GM12873 (cell line): ENCODE results near the gene RUNX2.

ENCODE experiments used
- TF ChIP-seq, protein P1 (sequence below): IDR thresholded peaks from 2 replicates; pipeline ENCODE4 v1.5.1; 2012; ENCODE audit warnings: low read depth, mild to moderate bottlenecking, moderate library complexity, low read length, control low read depth; ENCODE audit not compliant: insufficient read depth; ENCODE audit errors: missing control alignments

The RUNX2 gene

DNA sequence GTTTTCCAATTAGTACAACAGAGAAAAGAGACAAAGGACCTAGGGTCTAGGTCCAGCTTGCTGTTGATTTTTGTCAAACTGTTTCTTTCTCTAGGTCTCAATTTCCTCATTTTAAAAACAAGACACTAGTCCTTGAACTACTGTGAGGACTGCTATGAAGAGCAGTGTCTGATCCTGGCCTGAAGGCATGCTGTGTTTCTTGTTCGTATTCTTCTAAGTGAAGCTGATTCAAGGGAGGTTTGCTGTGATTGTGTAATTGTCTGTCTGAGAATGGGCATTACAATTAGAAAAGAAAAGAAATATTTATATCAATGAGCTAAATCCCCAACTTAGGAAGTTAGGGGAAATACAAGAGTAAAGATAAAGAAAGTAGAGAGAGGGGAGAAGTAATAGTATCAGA, 277.8 kb downstream of the RUNX2 start:
- TF ChIP-seq, protein P1, sequence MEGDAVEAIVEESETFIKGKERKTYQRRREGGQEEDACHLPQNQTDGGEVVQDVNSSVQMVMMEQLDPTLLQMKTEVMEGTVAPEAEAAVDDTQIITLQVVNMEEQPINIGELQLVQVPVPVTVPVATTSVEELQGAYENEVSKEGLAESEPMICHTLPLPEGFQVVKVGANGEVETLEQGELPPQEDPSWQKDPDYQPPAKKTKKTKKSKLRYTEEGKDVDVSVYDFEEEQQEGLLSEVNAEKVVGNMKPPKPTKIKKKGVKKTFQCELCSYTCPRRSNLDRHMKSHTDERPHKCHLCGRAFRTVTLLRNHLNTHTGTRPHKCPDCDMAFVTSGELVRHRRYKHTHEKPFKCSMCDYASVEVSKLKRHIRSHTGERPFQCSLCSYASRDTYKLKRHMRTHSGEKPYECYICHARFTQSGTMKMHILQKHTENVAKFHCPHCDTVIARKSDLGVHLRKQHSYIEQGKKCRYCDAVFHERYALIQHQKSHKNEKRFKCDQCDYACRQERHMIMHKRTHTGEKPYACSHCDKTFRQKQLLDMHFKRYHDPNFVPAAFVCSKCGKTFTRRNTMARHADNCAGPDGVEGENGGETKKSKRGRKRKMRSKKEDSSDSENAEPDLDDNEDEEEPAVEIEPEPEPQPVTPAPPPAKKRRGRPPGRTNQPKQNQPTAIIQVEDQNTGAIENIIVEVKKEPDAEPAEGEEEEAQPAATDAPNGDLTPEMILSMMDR = no peak

- TF ChIP-seq, protein P1 = no peak
These were observed 278.8 kb downstream of the RUNX2 start for GRCh38 chr6:45606831-45607400.

DNA sequence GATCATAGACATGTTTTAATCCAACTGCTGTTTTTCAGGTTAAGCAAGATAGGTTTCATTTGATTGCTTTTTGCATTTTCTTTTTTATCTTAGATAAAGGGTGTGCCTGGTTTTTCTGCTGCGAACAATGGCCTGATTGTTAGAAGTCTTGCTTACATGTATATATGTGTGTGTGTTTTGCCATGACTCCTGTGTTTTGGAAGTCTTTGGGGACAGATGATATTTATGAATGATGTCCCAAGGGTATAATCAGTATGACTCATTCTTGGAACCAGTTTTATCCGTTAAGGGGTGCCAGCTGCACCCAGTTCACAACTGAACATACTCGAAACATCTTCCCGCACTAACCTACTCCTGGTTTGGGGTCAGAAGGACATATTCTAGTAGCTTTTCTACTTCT, 279.7 kb downstream of the RUNX2 start:
- TF ChIP-seq, protein P1 = no peak

DNA sequence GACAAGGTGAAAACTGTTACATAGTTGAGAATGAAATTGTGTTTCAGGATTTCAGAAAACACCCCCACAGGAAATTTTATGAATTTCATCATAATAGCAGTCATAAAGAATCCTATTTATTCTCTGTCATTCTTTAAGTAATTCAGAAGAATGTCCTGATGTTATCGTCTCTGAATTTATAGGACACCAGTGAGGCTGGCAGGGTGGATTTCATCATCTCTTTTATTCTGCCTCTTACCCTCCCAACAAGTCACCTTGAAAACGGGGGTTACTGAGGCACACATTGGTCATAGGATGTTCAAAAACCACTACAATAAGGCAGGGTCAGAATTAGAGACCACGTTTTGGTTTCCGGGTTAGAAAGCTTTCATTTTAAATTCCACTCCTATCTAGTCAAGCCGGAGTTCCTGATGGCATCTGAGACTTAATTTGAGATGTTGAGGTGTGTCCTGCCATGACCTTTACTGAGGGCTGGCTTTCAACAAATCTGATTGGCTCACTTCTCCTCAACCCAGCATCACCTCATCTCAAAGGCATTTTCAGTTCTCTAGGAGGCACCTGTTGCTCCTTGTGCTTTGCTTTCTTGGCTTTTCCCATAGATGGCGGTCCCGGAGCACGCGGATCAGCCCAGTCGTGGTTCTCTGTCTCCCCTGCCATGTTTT, 280.3 kb downstream of the RUNX2 start:
- TF ChIP-seq, protein P1 = no peak

- TF ChIP-seq, protein P1 = no peak
These were observed 281.1 kb downstream of the RUNX2 start for GRCh38 chr6:45609141-45609638.

- TF ChIP-seq, protein P1 = no peak
These were observed 282.2 kb downstream of the RUNX2 start for GRCh38 chr6:45610374-45610773.

DNA sequence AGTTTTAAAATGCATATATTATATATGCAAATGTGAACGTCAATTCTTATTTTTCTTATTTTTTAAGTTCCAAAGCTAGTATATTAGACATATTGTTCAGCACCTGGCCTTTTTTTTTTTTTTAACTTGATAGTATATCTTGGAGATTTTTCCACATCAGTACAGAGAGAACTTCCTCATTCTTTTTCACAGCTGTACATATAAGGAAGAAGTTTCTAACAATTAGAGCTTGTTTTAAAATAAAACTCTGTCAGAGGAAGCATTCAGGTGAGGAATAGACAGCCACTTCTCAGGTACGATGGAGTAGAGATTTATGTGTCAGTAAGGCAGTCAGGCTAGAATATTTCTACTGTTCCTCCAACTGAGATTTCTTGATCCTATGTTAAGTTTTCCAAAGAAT, 282.7 kb downstream of the RUNX2 start:
- TF ChIP-seq, protein P1 = no peak
